Measurements from ENCODE around the gene MIPOL1. TPM values are rescaled to one million over a fixed set of nuclear protein-coding genes. Genes with fewer than 3 reads are reported as not detected.
A peak's percentile ranks its signal among the peaks of the same experiment; 100 is the strongest.

Gene MIPOL1
- total RNA-seq, 1 experiment from 2014 or later: 10.6 TPM

- Histone ChIP-seq H3K9me3 (replicated peaks) (no peaks in the 10 kb centered on the region), H3K36me3 (no peaks in the 10 kb centered on the region), H3K27ac (no peak overlapping the region), H3K4me1 (no peaks in the 10 kb centered on the region), H3K27me3 (no peaks in the 10 kb centered on the region), H3K4me3 (no peak overlapping the region)
- DNase-seq: no peak
Measured at GRCh38 chr14:37482428-37482827, 284.7 kb downstream of the MIPOL1 start.

DNA sequence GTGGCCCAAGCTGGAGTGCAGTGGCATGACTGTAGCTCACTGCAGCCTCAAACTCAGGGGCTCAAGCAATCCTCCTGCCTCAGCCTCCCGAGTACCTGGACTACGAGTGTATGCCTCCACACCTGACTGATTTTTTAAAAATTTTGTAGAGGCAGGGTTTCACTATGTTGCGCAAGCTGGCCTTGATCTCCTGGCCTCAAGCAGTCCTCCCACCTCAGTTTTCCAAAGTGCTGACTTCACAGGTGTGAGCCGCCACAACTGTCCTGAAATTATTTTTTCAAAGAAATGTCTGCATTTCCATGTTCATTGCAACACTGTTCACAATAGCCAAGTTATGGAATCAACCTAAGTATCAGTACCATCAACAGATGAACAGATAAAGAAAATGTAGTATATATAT lies 285.9 kb downstream of the MIPOL1 start:
- no peaks in the 10 kb centered on the region for H3K27me3 ChIP-seq
- no peaks in the 10 kb centered on the region for H3K36me3 ChIP-seq
- no peak for DNase-seq
- no peaks in the 10 kb centered on the region for H3K4me1 ChIP-seq
- H3K9me3 ChIP-seq (replicated peaks): no peaks in the 10 kb centered on the region
- H3K4me3 ChIP-seq: no peak overlapping the region
- H3K27ac ChIP-seq: no peak overlapping the region

- no peak for DNase-seq
- no peaks in the 10 kb centered on the region for H3K36me3 ChIP-seq
- no peak overlapping the region for H3K27ac ChIP-seq
- H3K9me3 ChIP-seq (replicated peaks): no peaks in the 10 kb centered on the region
- H3K4me1 ChIP-seq: no peaks in the 10 kb centered on the region
- no peaks in the 10 kb centered on the region for H3K27me3 ChIP-seq
- H3K4me3 ChIP-seq: no peak overlapping the region
Measured at GRCh38 chr14:37490607-37491006, 292.9 kb downstream of the MIPOL1 start.

DNA sequence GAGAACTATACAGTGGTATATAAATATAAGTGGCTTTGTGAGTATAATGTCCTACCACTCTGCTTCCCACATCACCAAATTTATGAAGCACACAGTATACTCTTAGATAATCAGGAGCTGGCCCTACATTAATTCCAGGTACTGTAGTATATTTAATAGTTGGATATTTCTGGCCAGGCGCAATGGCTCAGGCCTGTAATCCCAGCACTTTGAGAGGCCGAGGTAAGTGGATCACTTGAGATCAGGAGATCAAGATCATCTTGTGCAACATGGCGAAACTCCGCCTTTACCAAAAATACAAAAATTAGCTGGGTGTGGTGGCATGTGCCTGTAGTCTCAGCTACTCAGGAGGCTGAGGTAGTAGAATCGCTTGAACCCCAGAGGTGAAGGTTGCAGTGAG lies 293.3 kb downstream of the MIPOL1 start:
- Histone ChIP-seq H3K4me1 (no peaks in the 10 kb centered on the region), H3K27ac (no peak overlapping the region), H3K27me3 (no peaks in the 10 kb centered on the region), H3K4me3 (no peak overlapping the region), H3K9me3 (replicated peaks) (no peaks in the 10 kb centered on the region), H3K36me3 (no peaks in the 10 kb centered on the region)
- no peak for DNase-seq

DNA sequence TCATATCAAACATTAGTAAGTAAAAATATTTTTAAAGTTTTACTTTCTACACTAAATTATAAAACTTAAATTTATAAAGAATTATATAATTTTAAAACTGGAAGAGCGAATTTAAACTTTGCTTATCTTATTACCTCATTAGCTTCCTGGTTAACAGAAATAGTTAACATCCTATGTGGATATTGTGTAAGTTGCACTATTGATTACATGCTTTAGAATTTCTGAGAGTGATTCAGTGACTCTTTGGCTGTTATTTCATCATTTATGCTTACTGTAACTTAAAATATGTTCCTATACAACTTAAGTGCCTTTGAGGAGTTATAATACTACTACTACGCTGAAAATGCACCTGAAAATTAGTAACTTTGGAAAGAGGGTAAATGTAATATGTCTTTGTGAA lies 295.9 kb downstream of the MIPOL1 start:
- no peaks in the 10 kb centered on the region for H3K36me3 ChIP-seq
- no peaks in the 10 kb centered on the region for H3K9me3 ChIP-seq (replicated peaks)
- no peaks in the 10 kb centered on the region for H3K4me1 ChIP-seq
- no peak for DNase-seq
- H3K27me3 ChIP-seq: no peaks in the 10 kb centered on the region
- no peak overlapping the region for H3K4me3 ChIP-seq
- H3K27ac ChIP-seq: no peak overlapping the region

DNA sequence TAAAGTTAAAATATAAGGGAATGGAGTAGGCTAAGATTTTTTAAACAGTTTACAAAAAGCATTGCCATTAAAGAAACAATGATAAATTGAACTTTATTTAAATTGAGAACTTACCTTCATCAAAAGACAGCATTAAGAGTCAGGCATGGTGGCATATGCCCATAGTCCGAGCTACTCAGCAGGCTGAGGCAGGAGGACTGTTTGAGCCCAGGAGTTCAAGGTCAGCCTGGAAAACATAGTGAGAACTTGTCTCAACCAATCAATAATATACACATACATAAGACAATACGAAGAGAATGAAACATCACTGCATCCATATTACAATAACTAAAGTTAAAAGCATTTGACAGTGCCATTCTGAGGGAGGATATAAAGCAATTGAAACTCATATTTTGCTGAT lies 299.7 kb downstream of the MIPOL1 start:
- Histone ChIP-seq H3K27ac (no peak overlapping the region), H3K4me3 (no peak overlapping the region), H3K9me3 (replicated peaks) (no peaks in the 10 kb centered on the region), H3K27me3 (no peaks in the 10 kb centered on the region), H3K36me3 (no peaks in the 10 kb centered on the region), H3K4me1 (no peaks in the 10 kb centered on the region)
- no peak for DNase-seq

- no peaks in the 10 kb centered on the region for H3K4me1 ChIP-seq
Measured at GRCh38 chr14:37501877-37502276, 304.1 kb downstream of the MIPOL1 start.

DNA sequence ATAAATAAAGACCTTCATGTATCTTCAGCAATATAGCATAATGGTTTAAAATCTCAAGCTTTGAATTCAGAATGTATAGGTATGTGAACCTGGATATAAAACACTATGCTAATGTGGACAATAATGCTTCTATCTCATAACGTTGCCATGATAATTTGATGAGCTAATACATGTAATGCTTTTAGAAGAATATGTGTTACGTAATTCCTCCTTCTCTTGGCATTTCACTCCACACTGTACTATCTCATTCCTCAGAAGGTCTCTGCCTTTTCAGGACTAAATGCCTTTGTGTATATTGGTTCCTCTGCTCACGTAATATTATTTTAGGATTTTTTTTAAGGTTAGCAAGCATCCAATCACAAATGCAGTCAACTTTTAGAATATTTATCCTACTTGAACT lies 310.8 kb downstream of the MIPOL1 start:
- H3K4me1 ChIP-seq: no peaks in the 10 kb centered on the region
- H3K9me3 ChIP-seq (replicated peaks): no peaks in the 10 kb centered on the region
- no peaks in the 10 kb centered on the region for H3K27me3 ChIP-seq
- H3K36me3 ChIP-seq: no peaks in the 10 kb centered on the region
- no peak overlapping the region for H3K4me3 ChIP-seq
- DNase-seq: no peak
- no peak overlapping the region for H3K27ac ChIP-seq

More at GRCh38 chr14:37501877-37502276, 304.1 kb downstream of the MIPOL1 start:
- no peak overlapping the region for H3K4me3 ChIP-seq
- H3K9me3 ChIP-seq (replicated peaks): no peaks in the 10 kb centered on the region
- no peak for DNase-seq
- no peaks in the 10 kb centered on the region for H3K27me3 ChIP-seq
- no peak overlapping the region for H3K27ac ChIP-seq
- H3K36me3 ChIP-seq: no peaks in the 10 kb centered on the region

DNA sequence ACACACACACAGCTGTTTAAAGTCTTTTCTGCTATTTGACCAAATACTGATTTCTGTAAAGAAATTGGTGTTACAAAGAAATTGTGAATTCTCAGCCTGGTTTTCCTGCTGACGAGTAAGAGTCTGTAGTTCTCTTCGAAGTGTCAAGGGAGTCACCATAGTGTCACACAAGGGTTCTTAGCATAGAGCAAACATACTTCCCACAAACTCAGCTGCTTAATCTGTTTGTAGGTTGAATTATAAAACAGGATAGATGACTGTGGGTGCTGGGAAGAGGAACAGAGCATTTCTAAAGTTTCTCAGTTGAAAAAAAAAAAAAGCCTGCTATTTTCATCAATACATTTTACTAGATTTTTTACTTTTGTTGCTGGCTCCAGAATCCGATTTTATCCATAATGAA lies 314.4 kb downstream of the MIPOL1 start:
- DNase-seq: no peak
- Histone ChIP-seq H3K4me1 (no peaks in the 10 kb centered on the region), H3K36me3 (no peaks in the 10 kb centered on the region), H3K27ac (no peak overlapping the region), H3K27me3 (no peaks in the 10 kb centered on the region), H3K4me3 (no peak overlapping the region), H3K9me3 (replicated peaks) (no peaks in the 10 kb centered on the region)

GRCh38 chr14:37515771-37516170 lies 318.0 kb downstream of the MIPOL1 start:
- no peak overlapping the region for H3K4me3 ChIP-seq
- no peaks in the 10 kb centered on the region for H3K9me3 ChIP-seq (replicated peaks)
- H3K4me1 ChIP-seq: no peaks in the 10 kb centered on the region
- no peaks in the 10 kb centered on the region for H3K36me3 ChIP-seq
- H3K27ac ChIP-seq: no peak overlapping the region
- H3K27me3 ChIP-seq: no peaks in the 10 kb centered on the region
- no peak for DNase-seq

DNA sequence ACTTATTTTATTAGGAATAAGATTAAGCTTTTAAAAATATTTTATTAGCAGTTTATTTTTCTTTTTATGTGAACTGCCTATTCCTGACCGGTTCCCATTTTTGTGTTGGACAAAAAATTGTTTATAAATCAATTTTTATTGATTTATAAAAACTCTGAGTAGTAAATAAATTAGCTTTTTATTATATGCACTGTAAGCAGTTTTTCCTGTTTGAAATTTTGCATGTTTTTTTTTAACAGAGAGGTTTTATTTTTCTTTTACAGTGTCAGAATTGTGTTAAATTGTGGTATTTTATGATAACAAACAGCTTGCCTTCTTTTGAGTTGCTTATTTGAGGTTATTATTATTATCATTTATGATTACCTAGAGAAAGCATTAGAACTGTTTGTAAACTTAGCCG lies 329.3 kb downstream of the MIPOL1 start:
- Histone ChIP-seq H3K36me3 (no peaks in the 10 kb centered on the region), H3K9me3 (replicated peaks) (no peaks in the 10 kb centered on the region), H3K27me3 (no peaks in the 10 kb centered on the region; the same call in 1 of the 2 replicates), H3K4me3 (no peak overlapping the region), H3K4me1 (no peaks in the 10 kb centered on the region), H3K27ac (no peak overlapping the region)
- DNase-seq: no peak

- no peak for DNase-seq
- Histone ChIP-seq H3K27me3 (no peaks in the 10 kb centered on the region), H3K9me3 (replicated peaks) (no peaks in the 10 kb centered on the region), H3K36me3 (no peaks in the 10 kb centered on the region), H3K4me1 (no peaks in the 10 kb centered on the region), H3K4me3 (no peak overlapping the region), H3K27ac (no peak overlapping the region)
Measured at GRCh38 chr14:37539992-37540391, 342.3 kb downstream of the MIPOL1 start.

- DNase-seq: no peak
- no peaks in the 10 kb centered on the region for H3K9me3 ChIP-seq (replicated peaks)
- H3K27ac ChIP-seq: no peak overlapping the region
- H3K36me3 ChIP-seq: no peaks in the 10 kb centered on the region
- H3K27me3 ChIP-seq: no peaks in the 10 kb centered on the region
- H3K4me1 ChIP-seq: no peaks in the 10 kb centered on the region
- no peak overlapping the region for H3K4me3 ChIP-seq
Measured at GRCh38 chr14:37544407-37544806, 346.7 kb downstream of the MIPOL1 start.

GRCh38 chr14:37545174-37545573 lies 347.4 kb downstream of the MIPOL1 start:
- no peak overlapping the region for H3K27ac ChIP-seq
- H3K4me3 ChIP-seq: no peak overlapping the region
- DNase-seq: no peak
- no peaks in the 10 kb centered on the region for H3K9me3 ChIP-seq (replicated peaks)
- H3K4me1 ChIP-seq: no peaks in the 10 kb centered on the region
- no peaks in the 10 kb centered on the region for H3K27me3 ChIP-seq
- H3K36me3 ChIP-seq: no peaks in the 10 kb centered on the region

- H3K4me3 ChIP-seq: no peak overlapping the region
- H3K27ac ChIP-seq: no peak overlapping the region
- no peaks in the 10 kb centered on the region for H3K36me3 ChIP-seq
- no peaks in the 10 kb centered on the region for H3K9me3 ChIP-seq (replicated peaks)
- H3K4me1 ChIP-seq: no peaks in the 10 kb centered on the region
- DNase-seq: peak in 1 of 2 experiments; percentile 27
- H3K27me3 ChIP-seq: no peaks in the 10 kb centered on the region
Measured at GRCh38 chr14:37546621-37547447, 349.1 kb downstream of the MIPOL1 start.

GRCh38 chr14:37550511-37550910 lies 352.8 kb downstream of the MIPOL1 start:
- no peak overlapping the region for H3K4me3 ChIP-seq
- no peaks in the 10 kb centered on the region for H3K36me3 ChIP-seq
- H3K9me3 ChIP-seq (replicated peaks): 0 out of 2 replicates have a peak, but pooled peaks cover 3% of the 10 kb centered on the region
- no peak overlapping the region for H3K27ac ChIP-seq
- no peaks in the 10 kb centered on the region for H3K27me3 ChIP-seq
- H3K4me1 ChIP-seq: no peaks in the 10 kb centered on the region
- no peak for DNase-seq

Measured in SJCRH30 (cell line).